Measurements from ENCODE around the gene INTS4. TPM values are rescaled to one million over a fixed set of nuclear protein-coding genes. Genes with fewer than 3 reads are reported as not detected.

The INTS4 gene
- total RNA-seq, 4 donors from 2014 or later = 16.5 to 32.1 (median 18.8) TPM

DNA sequence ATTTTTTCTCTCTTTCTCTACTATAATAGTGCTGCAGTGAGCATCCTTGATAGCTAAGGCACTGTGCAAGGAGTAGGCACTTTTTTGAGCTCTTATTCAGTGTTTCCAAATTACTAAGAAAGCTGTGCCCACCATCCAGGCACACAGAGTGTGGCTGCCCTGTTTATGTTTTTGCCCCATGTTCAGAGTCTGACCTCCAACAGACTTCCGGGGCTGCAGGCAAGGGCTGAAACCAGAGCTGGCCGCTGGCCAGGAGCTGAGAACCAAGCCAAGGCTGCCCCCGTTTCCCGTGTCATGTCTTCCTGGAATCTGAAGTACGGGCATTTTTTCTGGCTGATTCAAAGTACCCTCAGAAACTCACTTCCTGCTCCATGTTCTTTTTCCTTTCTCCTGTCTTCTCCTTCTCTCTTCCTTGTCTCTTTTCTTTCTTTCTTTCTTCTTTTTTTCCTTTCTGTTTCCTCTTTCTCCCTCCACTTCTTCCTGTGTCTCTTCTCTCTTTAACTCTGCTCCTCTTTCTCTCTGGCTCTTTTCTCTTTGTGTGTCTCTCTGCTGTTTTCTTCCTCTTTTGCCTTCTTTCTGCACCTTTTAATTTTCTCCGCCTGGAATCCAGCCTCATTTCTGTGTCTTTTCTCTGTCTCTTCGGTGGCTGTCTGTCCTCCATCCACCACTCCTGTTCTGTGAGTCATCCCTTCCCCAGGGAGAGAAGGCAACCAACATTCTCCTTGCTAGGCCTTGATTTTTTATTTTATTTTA is 45.6 kb upstream of the INTS4 start:
- WGBS, 2 donors (ENCODE audit: low coverage in 1 of 2) = 6 to 21% methylated on average over 6 of the region's 7 CpGs
- peak overlapping the region in 3 of 4 donors; percentile 43 to 68 (median 48) for H3K27ac ChIP-seq
- ATAC-seq = peak; percentile 34
- H3K27me3 ChIP-seq = no peaks in the 10 kb centered on the region
- TF ChIP-seq POLR2A (IDR thresholded peaks at IDR 0.05) (no peak), POLR2AphosphoS5 (IDR thresholded peaks at IDR 0.05) (peak; percentile 40)
- H3K4me1 ChIP-seq = peaks cover 0 to 19% (median 0%) of the 10 kb centered on the region in 3 donors
- H3K9me3 ChIP-seq = no peaks in the 10 kb centered on the region
- H3K4me3 ChIP-seq = peak overlapping the region in 1 of 2 donors; percentile 3
- H3K36me3 ChIP-seq = no peaks in the 10 kb centered on the region

- ATAC-seq = no peak
- 66 to 80% methylated on average over 2 to 4 of the region's 4 CpGs for WGBS, 2 donors (ENCODE audit: low coverage in 1 of 2)
- Histone ChIP-seq H3K4me1 (peaks cover 0 to 15% (median 0%) of the 10 kb centered on the region in 3 donors), H3K36me3 (no peaks in the 10 kb centered on the region), H3K27me3 (no peaks in the 10 kb centered on the region), H3K9me3 (no peaks in the 10 kb centered on the region), H3K27ac (peak overlapping the region in 3 of 4 donors; percentile 43 to 68 (median 48)), H3K4me3 (no peak overlapping the region)
- TF ChIP-seq POLR2A (IDR thresholded peaks at IDR 0.05) (no peak), POLR2AphosphoS5 (IDR thresholded peaks at IDR 0.05) (no peak), EP300 (IDR thresholded peaks at IDR 0.05) (no peak)
- TF ChIP-seq, protein P1, sequence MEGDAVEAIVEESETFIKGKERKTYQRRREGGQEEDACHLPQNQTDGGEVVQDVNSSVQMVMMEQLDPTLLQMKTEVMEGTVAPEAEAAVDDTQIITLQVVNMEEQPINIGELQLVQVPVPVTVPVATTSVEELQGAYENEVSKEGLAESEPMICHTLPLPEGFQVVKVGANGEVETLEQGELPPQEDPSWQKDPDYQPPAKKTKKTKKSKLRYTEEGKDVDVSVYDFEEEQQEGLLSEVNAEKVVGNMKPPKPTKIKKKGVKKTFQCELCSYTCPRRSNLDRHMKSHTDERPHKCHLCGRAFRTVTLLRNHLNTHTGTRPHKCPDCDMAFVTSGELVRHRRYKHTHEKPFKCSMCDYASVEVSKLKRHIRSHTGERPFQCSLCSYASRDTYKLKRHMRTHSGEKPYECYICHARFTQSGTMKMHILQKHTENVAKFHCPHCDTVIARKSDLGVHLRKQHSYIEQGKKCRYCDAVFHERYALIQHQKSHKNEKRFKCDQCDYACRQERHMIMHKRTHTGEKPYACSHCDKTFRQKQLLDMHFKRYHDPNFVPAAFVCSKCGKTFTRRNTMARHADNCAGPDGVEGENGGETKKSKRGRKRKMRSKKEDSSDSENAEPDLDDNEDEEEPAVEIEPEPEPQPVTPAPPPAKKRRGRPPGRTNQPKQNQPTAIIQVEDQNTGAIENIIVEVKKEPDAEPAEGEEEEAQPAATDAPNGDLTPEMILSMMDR (IDR thresholded peaks at IDR 0.05) = no peak
These were observed 45.0 kb upstream of the INTS4 start for GRCh38 chr11:78039391-78039918.

GRCh38 chr11:78038697-78039313 is 44.3 kb upstream of the INTS4 start:
- 83 to 89% methylated on average over 6 of the region's 8 CpGs for WGBS, 2 donors (ENCODE audit: low coverage in 1 of 2)

DNA sequence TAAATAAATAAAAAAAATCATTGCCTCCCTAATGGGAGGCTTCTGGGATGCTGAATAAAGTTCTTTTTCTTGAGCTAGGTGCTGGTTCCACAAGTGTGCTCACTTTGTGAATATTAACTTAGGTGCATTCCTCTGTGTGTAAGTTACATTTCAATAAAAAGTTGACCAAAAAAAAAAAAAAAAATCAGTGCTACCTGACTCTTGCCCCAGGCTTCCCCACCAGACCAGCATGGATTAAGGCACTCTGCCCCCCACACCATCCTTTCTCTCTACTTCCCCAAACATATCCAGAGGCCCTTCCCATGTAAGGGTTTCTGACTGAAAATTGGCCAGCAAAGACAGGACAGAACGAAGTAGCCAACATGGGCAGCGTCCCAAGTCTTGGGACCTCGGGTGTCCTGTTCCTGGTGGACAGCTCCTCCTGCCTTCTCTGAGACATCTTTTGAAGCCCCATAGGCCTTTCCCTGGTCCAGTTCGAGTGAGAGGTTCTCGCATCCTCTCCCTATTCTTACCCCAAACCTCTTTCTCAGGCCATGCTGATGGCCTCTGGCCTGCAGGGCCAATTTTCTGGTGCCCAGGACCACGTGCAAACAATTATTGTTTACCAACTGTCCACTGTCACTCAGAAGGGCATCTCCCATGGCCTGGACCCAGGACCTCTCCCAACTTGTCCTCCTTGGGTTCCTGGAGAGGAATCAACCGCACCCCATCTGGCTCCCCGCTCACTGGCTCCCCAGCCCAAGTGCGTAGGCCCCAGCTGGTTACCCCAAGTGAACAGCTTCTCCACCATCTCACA is 43.6 kb upstream of the INTS4 start:
- WGBS, 2 donors (ENCODE audit: low coverage in 1 of 2) = 77 to 97% methylated on average over 4 to 5 of the region's 9 CpGs
- Histone ChIP-seq H3K27ac (no peak overlapping the region), H3K36me3 (no peaks in the 10 kb centered on the region), H3K4me1 (peaks cover 0 to 15% (median 0%) of the 10 kb centered on the region in 3 donors), H3K9me3 (no peaks in the 10 kb centered on the region), H3K27me3 (no peaks in the 10 kb centered on the region), H3K4me3 (no peak overlapping the region)
- no peak for ATAC-seq
- TF ChIP-seq POLR2A (IDR thresholded peaks at IDR 0.05) = no peak
- TF ChIP-seq, protein P1 (IDR thresholded peaks at IDR 0.05) = no peak
- no peak for TF ChIP-seq POLR2AphosphoS5 (IDR thresholded peaks at IDR 0.05)
- no peak for TF ChIP-seq EP300 (IDR thresholded peaks at IDR 0.05)

More at GRCh38 chr11:78038697-78039313, 44.3 kb upstream of the INTS4 start:
- no peaks in the 10 kb centered on the region for H3K27me3 ChIP-seq
- no peaks in the 10 kb centered on the region for H3K36me3 ChIP-seq
- no peak overlapping the region for H3K27ac ChIP-seq
- TF ChIP-seq EP300 (IDR thresholded peaks at IDR 0.05) (no peak), POLR2A (IDR thresholded peaks at IDR 0.05) (no peak)
- TF ChIP-seq, protein P1 (IDR thresholded peaks at IDR 0.05) = no peak
- peaks cover 0 to 15% (median 0%) of the 10 kb centered on the region in 3 donors for H3K4me1 ChIP-seq
- no peak overlapping the region for H3K4me3 ChIP-seq
- H3K9me3 ChIP-seq = no peaks in the 10 kb centered on the region
- no peak for ATAC-seq

- Histone ChIP-seq H3K36me3 (no peaks in the 10 kb centered on the region), H3K9me3 (no peaks in the 10 kb centered on the region), H3K27ac (no peak overlapping the region), H3K27me3 (no peaks in the 10 kb centered on the region), H3K4me3 (no peak overlapping the region), H3K4me1 (peaks cover 0 to 15% (median 0%) of the 10 kb centered on the region in 3 donors)
- TF ChIP-seq EP300 (IDR thresholded peaks at IDR 0.05) (no peak), POLR2AphosphoS5 (IDR thresholded peaks at IDR 0.05) (no peak), POLR2A (IDR thresholded peaks at IDR 0.05) (no peak)
- TF ChIP-seq, protein P1 (IDR thresholded peaks at IDR 0.05) = no peak
- WGBS, 2 donors (ENCODE audit: low coverage in 1 of 2) = 85 to 100% methylated on average over 3 of the region's 3 CpGs
- no peak for ATAC-seq
These were observed 42.6 kb upstream of the INTS4 start for GRCh38 chr11:78037056-78037455.
